Right kidney (tissue), 1 donor: Measurements from ENCODE around the gene GIMAP8.

Source experiments
- DNase-seq: peaks from one replicate; pipeline ENCODE4 v3.0.0-alpha.2; 2016

GIMAP8 gene

GRCh38 chr7:150410680-150411346 lies 39.6 kb upstream of the GIMAP8 start:
- peak; percentile 67 for DNase-seq

- DNase-seq = no peak
These were observed 38.8 kb upstream of the GIMAP8 start for GRCh38 chr7:150411606-150412005.

- no peak for DNase-seq
These were observed 38.4 kb upstream of the GIMAP8 start for GRCh38 chr7:150412016-150412415.

- no peak for DNase-seq
These were observed 37.6 kb upstream of the GIMAP8 start for GRCh38 chr7:150412518-150413488.

GRCh38 chr7:150413640-150414081 lies 36.8 kb upstream of the GIMAP8 start:
- DNase-seq = no peak

GRCh38 chr7:150415161-150416153 lies 35.0 kb upstream of the GIMAP8 start:
- no peak for DNase-seq

GRCh38 chr7:150417239-150417638 lies 33.2 kb upstream of the GIMAP8 start:
- DNase-seq = no peak

GRCh38 chr7:150417863-150418262 lies 32.6 kb upstream of the GIMAP8 start:
- DNase-seq = no peak

GRCh38 chr7:150420242-150420641 lies 30.2 kb upstream of the GIMAP8 start:
- DNase-seq = no peak

GRCh38 chr7:150420987-150421674 lies 29.3 kb upstream of the GIMAP8 start:
- DNase-seq = peak; percentile 65

- no peak for DNase-seq
These were observed 28.6 kb upstream of the GIMAP8 start for GRCh38 chr7:150421831-150422230.

GRCh38 chr7:150425670-150426069 lies 24.8 kb upstream of the GIMAP8 start:
- DNase-seq = no peak

- no peak for DNase-seq
These were observed 21.6 kb upstream of the GIMAP8 start for GRCh38 chr7:150428671-150429451.

GRCh38 chr7:150429699-150430098 lies 20.7 kb upstream of the GIMAP8 start:
- DNase-seq = no peak

GRCh38 chr7:150430465-150431085 lies 19.9 kb upstream of the GIMAP8 start:
- no peak for DNase-seq

GRCh38 chr7:150431839-150432658 lies 18.4 kb upstream of the GIMAP8 start:
- DNase-seq = no peak

GRCh38 chr7:150432915-150433892 lies 17.2 kb upstream of the GIMAP8 start:
- DNase-seq = no peak

GRCh38 chr7:150434240-150434639 lies 16.2 kb upstream of the GIMAP8 start:
- DNase-seq = no peak
